Measurements from ENCODE around the gene OR6B3.

OR6B3 gene

DNA sequence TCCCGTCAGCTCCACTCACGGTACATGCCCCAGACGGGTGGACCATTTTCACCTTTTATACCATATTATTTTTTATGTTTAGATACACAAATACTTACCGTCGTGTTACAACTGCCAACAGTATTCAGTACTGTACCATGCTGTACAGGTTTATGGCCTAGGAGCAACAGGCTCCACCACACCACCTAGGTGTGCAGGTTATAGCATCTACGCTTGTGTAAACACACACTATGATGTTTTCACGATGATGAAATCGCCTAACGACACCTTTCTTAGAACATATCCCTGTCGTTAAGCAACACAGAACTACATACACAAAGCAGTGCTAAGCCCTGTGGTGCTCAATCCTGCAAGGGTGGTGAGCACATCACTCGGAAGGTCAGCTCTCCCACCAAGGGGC, 52.6 kb downstream of the OR6B3 start:
- Histone ChIP-seq H3K4me2 (no peak overlapping the region), H3K9ac (no peak overlapping the region), H3K36me3 (ENCODE audit: insufficient read depth) (no peaks in the 10 kb centered on the region), H4K20me1 (ENCODE audit: insufficient read depth) (no peaks in the 10 kb centered on the region), H2AFZ (ENCODE audit: low read depth) (no peak overlapping the region), H3K79me2 (ENCODE audit: insufficient read depth, low read depth) (no peaks in the 10 kb centered on the region), H3K27ac (no peak overlapping the region), H3K27me3 (ENCODE audit: insufficient read depth, low read depth) (no peaks in the 10 kb centered on the region), H3K4me3 (IDR thresholded peaks at IDR 0.05; ENCODE audit: insufficient read depth, low read depth, low read length) (no peak overlapping the region), H3K4me1 (ENCODE audit: low read depth, poor library complexity, severe bottlenecking) (no peaks in the 10 kb centered on the region)
- TF ChIP-seq, protein P1, sequence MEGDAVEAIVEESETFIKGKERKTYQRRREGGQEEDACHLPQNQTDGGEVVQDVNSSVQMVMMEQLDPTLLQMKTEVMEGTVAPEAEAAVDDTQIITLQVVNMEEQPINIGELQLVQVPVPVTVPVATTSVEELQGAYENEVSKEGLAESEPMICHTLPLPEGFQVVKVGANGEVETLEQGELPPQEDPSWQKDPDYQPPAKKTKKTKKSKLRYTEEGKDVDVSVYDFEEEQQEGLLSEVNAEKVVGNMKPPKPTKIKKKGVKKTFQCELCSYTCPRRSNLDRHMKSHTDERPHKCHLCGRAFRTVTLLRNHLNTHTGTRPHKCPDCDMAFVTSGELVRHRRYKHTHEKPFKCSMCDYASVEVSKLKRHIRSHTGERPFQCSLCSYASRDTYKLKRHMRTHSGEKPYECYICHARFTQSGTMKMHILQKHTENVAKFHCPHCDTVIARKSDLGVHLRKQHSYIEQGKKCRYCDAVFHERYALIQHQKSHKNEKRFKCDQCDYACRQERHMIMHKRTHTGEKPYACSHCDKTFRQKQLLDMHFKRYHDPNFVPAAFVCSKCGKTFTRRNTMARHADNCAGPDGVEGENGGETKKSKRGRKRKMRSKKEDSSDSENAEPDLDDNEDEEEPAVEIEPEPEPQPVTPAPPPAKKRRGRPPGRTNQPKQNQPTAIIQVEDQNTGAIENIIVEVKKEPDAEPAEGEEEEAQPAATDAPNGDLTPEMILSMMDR (conservative IDR thresholded peaks at IDR 0.05; ENCODE audit: low read depth, low read length): no peak

DNA sequence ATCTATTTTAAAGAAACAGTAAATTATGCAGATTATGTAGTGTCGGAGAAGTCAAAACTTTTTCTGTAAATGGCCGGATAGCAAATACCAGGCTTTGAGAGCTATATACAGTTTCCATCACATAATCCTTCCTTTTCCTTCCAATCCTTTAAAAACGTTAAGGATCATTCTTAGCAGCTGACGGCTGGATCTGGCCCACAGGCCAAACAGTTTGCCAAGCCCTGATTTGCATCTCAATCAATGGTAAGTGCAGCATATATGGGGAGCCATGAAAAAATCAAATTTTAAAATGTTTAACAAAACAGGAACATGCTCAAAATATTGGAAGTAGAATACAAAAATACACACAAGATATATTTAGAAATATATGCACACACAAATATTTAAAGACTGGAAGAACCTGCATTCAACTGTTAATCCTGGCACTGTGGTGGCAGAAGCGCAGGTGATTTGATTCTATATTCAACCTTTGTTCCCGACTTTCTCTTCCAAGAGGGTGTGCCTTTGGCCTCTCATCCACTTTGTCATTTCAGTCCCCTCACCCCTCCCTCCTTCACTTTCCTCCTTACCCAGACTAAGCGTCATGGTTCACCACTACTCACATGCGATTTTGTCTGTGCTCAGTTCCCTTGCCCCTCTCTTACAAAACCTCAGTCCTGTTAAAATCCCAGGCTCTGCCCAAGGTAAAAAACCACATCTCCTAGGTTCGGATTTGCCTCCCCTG, 55.5 kb downstream of the OR6B3 start:
- Histone ChIP-seq H2AFZ (ENCODE audit: low read depth) (no peak overlapping the region), H3K4me1 (ENCODE audit: low read depth, poor library complexity, severe bottlenecking) (no peaks in the 10 kb centered on the region), H3K4me2 (no peak overlapping the region), H3K4me3 (IDR thresholded peaks at IDR 0.05; ENCODE audit: insufficient read depth, low read depth, low read length) (no peak overlapping the region), H3K27me3 (ENCODE audit: insufficient read depth, low read depth) (no peaks in the 10 kb centered on the region), H3K36me3 (ENCODE audit: insufficient read depth) (no peaks in the 10 kb centered on the region), H3K9ac (no peak overlapping the region), H3K79me2 (ENCODE audit: insufficient read depth, low read depth) (no peaks in the 10 kb centered on the region), H3K27ac (no peak overlapping the region), H4K20me1 (ENCODE audit: insufficient read depth) (no peaks in the 10 kb centered on the region)
- TF ChIP-seq, protein P1 (conservative IDR thresholded peaks at IDR 0.05; ENCODE audit: low read depth, low read length): no peak
